Choroid plexus epithelial cell (primary cell): ENCODE results near the gene ARMS2.

Experiments
- DNase-seq: peaks from one replicate; pipeline ENCODE4 v3.0.0-alpha.2; 2010; ENCODE audit warnings: low read depth
- H3K4me3 ChIP-seq: 2 replicates; pipeline ENCODE4 v1.5.1; 2011; ENCODE audit warnings: low read depth, mild to moderate bottlenecking, control low read depth, low read length, moderate library complexity
- TF ChIP-seq, protein P1 (sequence below): conservative IDR thresholded peaks from 2 replicates; pipeline ENCODE4 v1.5.1; 2011; ENCODE audit warnings: low read depth, mild to moderate bottlenecking, control low read depth, inconsistent platforms, low read length, moderate library complexity

ARMS2 gene

DNA sequence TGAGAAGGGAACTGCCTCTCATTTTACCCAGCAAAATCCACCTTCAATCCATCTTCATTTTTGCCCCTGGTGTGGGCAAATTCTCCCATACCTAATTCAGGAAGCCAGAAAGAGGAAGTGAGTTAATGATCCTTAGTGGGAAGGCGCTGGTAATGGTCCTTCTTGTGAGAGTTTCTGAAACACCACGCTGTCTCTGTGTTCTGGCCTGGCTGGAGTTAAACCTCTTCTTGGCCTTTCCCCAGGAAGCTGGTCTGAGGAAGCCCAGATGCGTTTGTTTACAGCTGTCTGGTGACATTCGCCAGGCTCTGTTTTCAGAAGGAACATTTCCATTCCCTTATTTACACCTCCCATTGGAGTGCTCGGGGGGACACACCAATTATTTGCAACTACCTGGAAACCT lies 31.2 kb downstream of the ARMS2 start:
- no peak overlapping the region for H3K4me3 ChIP-seq
- TF ChIP-seq, protein P1, sequence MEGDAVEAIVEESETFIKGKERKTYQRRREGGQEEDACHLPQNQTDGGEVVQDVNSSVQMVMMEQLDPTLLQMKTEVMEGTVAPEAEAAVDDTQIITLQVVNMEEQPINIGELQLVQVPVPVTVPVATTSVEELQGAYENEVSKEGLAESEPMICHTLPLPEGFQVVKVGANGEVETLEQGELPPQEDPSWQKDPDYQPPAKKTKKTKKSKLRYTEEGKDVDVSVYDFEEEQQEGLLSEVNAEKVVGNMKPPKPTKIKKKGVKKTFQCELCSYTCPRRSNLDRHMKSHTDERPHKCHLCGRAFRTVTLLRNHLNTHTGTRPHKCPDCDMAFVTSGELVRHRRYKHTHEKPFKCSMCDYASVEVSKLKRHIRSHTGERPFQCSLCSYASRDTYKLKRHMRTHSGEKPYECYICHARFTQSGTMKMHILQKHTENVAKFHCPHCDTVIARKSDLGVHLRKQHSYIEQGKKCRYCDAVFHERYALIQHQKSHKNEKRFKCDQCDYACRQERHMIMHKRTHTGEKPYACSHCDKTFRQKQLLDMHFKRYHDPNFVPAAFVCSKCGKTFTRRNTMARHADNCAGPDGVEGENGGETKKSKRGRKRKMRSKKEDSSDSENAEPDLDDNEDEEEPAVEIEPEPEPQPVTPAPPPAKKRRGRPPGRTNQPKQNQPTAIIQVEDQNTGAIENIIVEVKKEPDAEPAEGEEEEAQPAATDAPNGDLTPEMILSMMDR = no peak
- peak; percentile 67 for DNase-seq

DNA sequence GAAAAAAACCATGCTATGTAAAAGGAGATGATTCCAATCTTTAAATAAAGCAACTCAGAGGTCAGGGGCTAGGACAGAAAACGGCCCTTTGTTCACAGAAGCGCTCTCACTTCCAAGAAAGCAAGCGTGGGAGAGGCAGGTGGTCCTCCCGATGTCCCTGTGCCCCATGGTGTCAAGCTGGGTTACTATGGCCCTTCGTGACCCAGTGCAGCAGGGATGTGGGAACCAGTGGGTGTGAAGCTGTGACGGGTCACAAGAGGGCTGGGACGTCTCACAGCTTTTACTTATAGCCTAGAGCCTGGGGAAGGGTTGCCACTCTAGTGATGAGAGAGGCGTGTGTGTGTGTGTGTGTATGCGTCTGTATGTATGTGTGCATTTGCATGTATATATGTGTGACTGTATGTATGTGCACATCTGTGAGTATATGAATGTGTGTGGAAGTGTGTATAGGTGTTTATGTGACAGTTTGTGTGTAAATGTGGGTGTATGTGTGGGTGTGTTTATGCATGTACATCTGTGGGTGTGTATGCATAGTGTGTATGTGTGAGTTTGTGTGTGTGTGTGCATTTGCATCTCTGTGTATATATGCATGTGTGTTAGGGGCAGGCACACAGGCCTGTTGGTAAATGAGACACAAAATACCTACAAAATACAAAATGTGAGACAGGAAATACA lies 32.1 kb downstream of the ARMS2 start:
- TF ChIP-seq, protein P1 = no peak
- DNase-seq = peak; percentile 53
- no peak overlapping the region for H3K4me3 ChIP-seq

DNA sequence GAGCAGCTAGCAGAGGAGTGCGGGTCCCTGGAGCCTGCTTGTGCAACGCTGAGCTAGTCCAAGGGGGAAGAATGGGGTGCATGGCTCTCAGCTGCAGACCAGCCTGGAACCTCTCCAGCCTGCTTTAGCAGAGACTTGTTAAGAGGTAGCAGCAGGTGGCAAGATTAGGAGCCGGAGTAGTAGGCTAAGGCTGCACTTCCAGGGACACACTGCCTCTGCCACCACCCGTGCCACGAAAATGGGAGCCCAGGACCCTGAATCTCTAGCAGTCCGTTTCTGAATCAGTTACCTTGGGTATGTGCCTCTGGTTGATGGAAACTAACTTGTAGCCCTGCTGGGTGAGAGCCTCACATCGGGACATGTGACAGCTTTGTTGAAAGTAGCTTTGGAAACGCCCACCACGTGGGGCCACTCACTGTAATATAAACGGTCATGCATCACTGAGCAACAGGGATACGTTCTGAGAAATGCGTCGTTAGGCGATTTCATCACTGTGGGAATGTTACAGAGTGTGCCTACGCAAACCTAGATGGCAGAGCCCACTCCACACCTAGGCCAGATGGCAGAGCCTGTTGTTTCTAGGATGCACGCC lies 32.8 kb downstream of the ARMS2 start:
- TF ChIP-seq, protein P1 = no peak
- H3K4me3 ChIP-seq = no peak overlapping the region
- peak; percentile 55 for DNase-seq

DNA sequence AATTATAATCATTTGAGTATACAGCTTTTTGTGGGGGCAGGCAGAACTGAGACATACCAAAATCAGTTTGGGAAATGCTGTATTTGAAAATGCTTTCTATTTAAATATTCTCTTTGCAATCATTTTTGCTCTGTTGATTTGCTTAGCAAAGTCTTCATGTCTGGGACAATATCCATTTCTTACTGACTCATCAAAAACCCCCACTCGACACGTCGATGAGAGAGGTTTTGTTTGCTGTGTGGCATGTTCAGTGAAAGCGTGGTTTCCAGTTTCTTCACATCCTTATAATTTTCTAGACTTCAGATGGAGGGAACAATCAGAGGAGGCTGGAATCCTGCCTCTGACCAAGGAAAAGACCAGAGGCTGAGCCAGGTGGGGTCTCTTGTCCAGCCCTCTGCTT lies 35.8 kb downstream of the ARMS2 start:
- TF ChIP-seq, protein P1 = no peak
- DNase-seq = peak; percentile 35
- H3K4me3 ChIP-seq = no peak overlapping the region

DNA sequence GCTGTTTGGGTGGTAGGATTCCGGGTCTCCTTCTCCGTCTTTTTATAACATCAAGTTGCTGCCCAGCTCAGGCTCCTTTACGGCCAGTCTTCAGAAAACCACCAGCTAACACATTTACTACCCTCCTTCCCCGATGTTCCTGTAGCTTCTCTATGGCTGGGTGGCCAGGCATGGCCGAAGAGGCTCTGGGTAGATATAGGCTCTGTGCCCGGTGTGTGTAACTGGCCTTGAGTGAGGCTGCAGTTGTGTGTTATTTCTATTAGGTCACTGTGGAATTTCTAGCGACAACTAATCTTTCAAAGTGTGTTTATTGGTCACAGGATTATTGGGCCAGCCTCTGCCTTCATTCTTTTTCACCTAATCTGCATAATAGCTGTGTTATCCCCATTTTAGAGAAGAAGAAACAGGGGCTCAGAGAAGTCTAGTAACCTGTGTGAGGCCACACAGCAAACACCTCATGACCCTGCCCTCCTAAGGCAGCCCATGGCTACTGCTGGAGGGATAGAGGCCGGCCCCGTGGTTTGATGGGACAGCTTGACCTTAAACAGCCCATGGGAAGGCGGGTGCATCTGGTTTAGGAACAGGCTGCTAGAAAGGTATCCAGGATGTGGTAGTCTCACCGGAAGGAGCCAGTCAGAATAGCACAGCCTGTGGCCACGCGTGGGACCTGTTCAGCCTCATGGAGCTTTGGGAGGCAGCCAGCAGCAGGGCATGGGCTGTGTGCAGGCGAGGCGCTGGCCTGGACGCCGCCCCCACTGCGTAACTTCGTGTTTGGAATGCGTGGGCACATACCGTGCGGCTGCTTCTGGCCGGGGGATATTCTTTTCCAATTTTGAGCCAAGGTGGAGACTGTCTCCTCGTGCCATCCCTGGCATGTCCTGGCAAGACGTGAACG lies 36.6 kb downstream of the ARMS2 start:
- no peak overlapping the region for H3K4me3 ChIP-seq
- DNase-seq = no peak
- TF ChIP-seq, protein P1 = no peak

DNA sequence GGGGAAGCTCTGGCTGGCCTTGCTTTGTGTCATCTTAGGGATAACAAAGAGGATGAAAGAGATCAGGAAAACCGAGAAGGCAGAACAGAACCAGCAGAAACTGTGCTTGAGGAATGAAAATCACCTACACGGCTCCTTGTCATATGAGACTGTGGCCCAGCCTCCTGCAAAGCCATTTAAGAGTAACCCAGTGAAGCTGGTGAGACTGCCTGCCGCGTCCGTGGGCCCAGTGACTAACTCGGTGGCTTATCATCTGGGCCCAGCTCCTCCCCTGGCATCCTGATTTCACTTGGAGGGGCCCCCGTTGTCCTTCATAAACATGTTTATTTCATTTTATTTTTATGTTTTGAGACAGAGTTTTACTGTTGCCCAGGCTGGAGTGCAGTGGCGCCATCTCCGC lies 37.6 kb downstream of the ARMS2 start:
- H3K4me3 ChIP-seq = no peak overlapping the region
- TF ChIP-seq, protein P1 = no peak
- DNase-seq = no peak
